Measurements from ENCODE around the gene DHX30. TPM values are rescaled to one million over a fixed set of nuclear protein-coding genes. Genes with fewer than 3 reads are reported as not detected.

Gene DHX30
- total and polyA plus RNA-seq, 7 experiments from 2014 or later, result 27.8 to 103 (median 80.1) TPM

DNA sequence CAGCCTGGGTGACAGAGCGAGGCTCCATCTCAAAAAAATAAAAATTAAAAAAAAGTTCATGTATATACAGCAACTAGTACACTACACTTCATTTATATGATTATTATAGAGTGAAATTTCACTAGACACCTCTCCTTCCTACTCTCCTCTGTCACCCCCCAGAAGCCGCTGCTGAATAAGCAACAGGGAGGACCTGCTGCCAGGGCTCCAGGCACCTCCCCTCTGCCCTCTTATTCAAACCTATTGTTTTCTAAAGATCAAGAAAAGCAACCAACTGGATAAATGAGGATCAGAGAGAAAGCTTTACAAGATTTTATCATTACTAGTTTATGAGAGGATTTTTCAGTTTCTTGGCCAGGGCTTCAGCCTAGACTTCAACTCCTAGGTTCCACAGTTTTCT lies 71.5 kb downstream of the DHX30 start:
- Mint-ChIP-seq H3K4me3 (no peak overlapping the region), H3K27ac (no peak overlapping the region), H3K36me3 (peaks cover 7 to 38% (median 15%) of the 10 kb centered on the region in 5 donors), H3K9me3 (no peaks in the 10 kb centered on the region), H3K27me3 (no peaks in the 10 kb centered on the region), H3K4me1 (peaks cover 0 to 10% (median 5%) of the 10 kb centered on the region in 7 donors)
- DNase-seq, result no peak
- H3K27ac ChIP-seq (ENCODE audit: low read depth, low read length), result no peak overlapping the region
- ChIA-PET POLR2A (no interaction called here), CTCF (interaction anchor here (1.2 kb wide), 1 partner anchor 37 kb away, joined by 3 read pairs; no protein-coding TSS in a partner anchor)
- H3K27me3 ChIP-seq (ENCODE audit: control insufficient read depth in 2 of 2, insufficient read depth in 2 of 2, low read length in 2 of 2), result no peaks in the 10 kb centered on the region
- intact Hi-C loops (cut with micrococcal nuclease), result no loop called here
- H3K4me1 ChIP-seq (ENCODE audit: control insufficient read depth in 2 of 2, insufficient read depth in 2 of 2, low read length in 2 of 2), result no peaks in the 10 kb centered on the region
- peaks cover 4 to 34% (median 5%) of the 10 kb centered on the region in 3 experiments for H3K36me3 ChIP-seq (ENCODE audit: control insufficient read depth in 2 of 3, insufficient read depth in 3 of 3, low read length in 3 of 3)
- no peak for ATAC-seq
- H3K4me3 ChIP-seq (ENCODE audit: low read length), result no peak overlapping the region
- no peaks in the 10 kb centered on the region for H3K9me3 ChIP-seq (ENCODE audit: control insufficient read depth in 2 of 3, low read length in 3 of 3)

DNA sequence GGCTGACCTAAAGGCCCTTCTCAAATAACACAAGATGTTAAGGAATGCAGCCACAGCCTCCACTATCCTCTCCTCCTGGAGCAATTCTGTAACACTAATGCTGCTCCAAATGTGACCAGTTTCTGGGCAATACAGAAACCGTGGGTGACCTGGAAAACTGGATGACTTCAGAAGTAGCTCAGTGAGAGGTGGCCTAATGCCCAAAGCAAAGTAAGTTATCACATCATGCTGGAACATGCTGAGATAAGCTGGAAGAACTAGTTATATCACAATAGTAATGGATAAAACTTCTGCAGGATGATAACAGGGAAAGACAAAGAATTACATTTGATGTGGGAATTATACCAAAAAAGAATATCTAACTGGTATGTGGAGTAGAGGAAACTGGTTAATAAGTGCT lies 72.0 kb downstream of the DHX30 start:
- Histone ChIP-seq H3K27me3 (ENCODE audit: control insufficient read depth in 2 of 2, insufficient read depth in 2 of 2, low read length in 2 of 2) (no peaks in the 10 kb centered on the region), H3K4me3 (ENCODE audit: low read length) (no peak overlapping the region), H3K36me3 (ENCODE audit: control insufficient read depth in 2 of 3, insufficient read depth in 3 of 3, low read length in 3 of 3) (peaks cover 4 to 31% (median 5%) of the 10 kb centered on the region in 3 experiments), H3K4me1 (ENCODE audit: control insufficient read depth in 2 of 2, insufficient read depth in 2 of 2, low read length in 2 of 2) (no peaks in the 10 kb centered on the region), H3K9me3 (ENCODE audit: control insufficient read depth in 2 of 3, low read length in 3 of 3) (no peaks in the 10 kb centered on the region), H3K27ac (ENCODE audit: low read depth, low read length) (no peak overlapping the region)
- ATAC-seq (no peak), DNase-seq (no peak)
- peaks cover 0 to 10% (median 5%) of the 10 kb centered on the region in 7 donors for H3K4me1 Mint-ChIP-seq
- H3K36me3 Mint-ChIP-seq, result peaks cover 4 to 34% (median 13%) of the 10 kb centered on the region in 5 donors
- intact Hi-C loops (cut with micrococcal nuclease), result no loop called here
- POLR2A ChIA-PET, result no interaction called here
- CTCF ChIA-PET, result no interaction called here
- H3K27ac Mint-ChIP-seq, result peak overlapping the region in 1 of 9 donors; percentile 14
- no peaks in the 10 kb centered on the region for H3K9me3 Mint-ChIP-seq
- H3K27me3 Mint-ChIP-seq, result no peaks in the 10 kb centered on the region
- no peak overlapping the region for H3K4me3 Mint-ChIP-seq

DNA sequence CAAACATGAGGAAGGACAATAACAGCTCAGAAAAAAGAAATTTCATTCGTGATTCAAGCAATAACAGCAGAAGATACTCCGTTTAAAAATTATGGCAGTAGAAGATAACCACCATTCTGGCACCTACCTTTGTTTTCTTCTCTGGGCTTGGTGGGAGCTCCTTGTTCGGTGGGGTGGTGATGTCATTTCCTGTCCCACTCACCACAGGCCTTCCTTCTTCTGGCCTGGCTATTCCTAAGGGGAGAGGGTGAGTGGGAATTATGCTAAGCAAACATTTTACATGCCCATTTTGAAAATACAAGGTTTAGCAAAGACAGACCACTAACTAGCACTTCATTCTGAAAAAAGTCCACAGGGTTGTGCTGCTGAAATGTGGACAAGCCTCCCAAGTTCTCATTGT lies 74.4 kb downstream of the DHX30 start:
- H3K36me3 Mint-ChIP-seq, result peaks cover 0 to 15% (median 6%) of the 10 kb centered on the region in 5 donors
- Histone ChIP-seq H3K36me3 (ENCODE audit: control insufficient read depth in 2 of 3, insufficient read depth in 3 of 3, low read length in 3 of 3) (peaks cover 0 to 11% (median 0%) of the 10 kb centered on the region in 3 experiments), H3K9me3 (ENCODE audit: control insufficient read depth in 2 of 3, low read length in 3 of 3) (no peaks in the 10 kb centered on the region), H3K27ac (ENCODE audit: low read depth, low read length) (no peak overlapping the region), H3K27me3 (ENCODE audit: control insufficient read depth in 2 of 2, insufficient read depth in 2 of 2, low read length in 2 of 2) (no peaks in the 10 kb centered on the region), H3K4me1 (ENCODE audit: control insufficient read depth in 2 of 2, insufficient read depth in 2 of 2, low read length in 2 of 2) (no peaks in the 10 kb centered on the region), H3K4me3 (ENCODE audit: low read length) (no peak overlapping the region)
- ChIA-PET CTCF (no interaction called here), POLR2A (no interaction called here)
- no peak for DNase-seq
- intact Hi-C loops (cut with micrococcal nuclease), result no loop called here
- H3K9me3 Mint-ChIP-seq, result no peaks in the 10 kb centered on the region
- H3K4me3 Mint-ChIP-seq, result no peak overlapping the region
- peak overlapping the region in 1 of 9 donors; percentile 50 for H3K27ac Mint-ChIP-seq
- H3K27me3 Mint-ChIP-seq, result no peaks in the 10 kb centered on the region
- ATAC-seq, result no peak
- H3K4me1 Mint-ChIP-seq, result peaks cover 0 to 10% (median 5%) of the 10 kb centered on the region in 7 donors

DNA sequence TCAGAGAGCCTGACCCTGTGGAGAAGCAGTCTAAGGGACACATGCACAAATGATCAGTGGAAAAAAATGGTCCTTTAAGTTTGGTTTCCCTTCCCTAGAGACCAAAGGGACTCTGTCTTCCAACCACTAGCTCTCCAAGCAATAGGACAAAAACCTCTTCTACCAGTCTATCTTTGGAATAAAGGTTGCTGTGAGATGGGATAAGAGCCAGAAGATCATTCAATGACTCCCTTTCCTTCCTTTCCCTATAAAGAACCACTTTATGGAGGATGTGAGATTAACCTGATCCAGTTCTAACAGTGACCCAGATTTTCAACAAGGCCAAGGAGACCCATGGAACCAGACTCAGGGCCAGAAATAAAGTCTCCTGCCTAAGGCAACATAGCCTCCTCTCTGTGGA lies 74.8 kb downstream of the DHX30 start:
- peaks cover 0 to 15% (median 6%) of the 10 kb centered on the region in 5 donors for H3K36me3 Mint-ChIP-seq
- no peaks in the 10 kb centered on the region for H3K9me3 Mint-ChIP-seq
- peaks cover 0 to 6% (median 0%) of the 10 kb centered on the region in 3 experiments for H3K36me3 ChIP-seq (ENCODE audit: control insufficient read depth in 2 of 3, insufficient read depth in 3 of 3, low read length in 3 of 3)
- DNase-seq (no peak), ATAC-seq (no peak)
- intact Hi-C loops (cut with micrococcal nuclease), result no loop called here
- H3K27ac Mint-ChIP-seq, result peak overlapping the region in 2 of 9 donors; percentile 50 to 64
- H3K4me1 ChIP-seq (ENCODE audit: control insufficient read depth in 2 of 2, insufficient read depth in 2 of 2, low read length in 2 of 2), result no peaks in the 10 kb centered on the region
- no peak overlapping the region for H3K27ac ChIP-seq (ENCODE audit: low read depth, low read length)
- H3K4me1 Mint-ChIP-seq, result peaks cover 0 to 10% (median 5%) of the 10 kb centered on the region in 7 donors
- H3K9me3 ChIP-seq (ENCODE audit: control insufficient read depth in 2 of 3, low read length in 3 of 3), result no peaks in the 10 kb centered on the region
- H3K27me3 ChIP-seq (ENCODE audit: control insufficient read depth in 2 of 2, insufficient read depth in 2 of 2, low read length in 2 of 2), result no peaks in the 10 kb centered on the region
- POLR2A ChIA-PET, result no interaction called here
- no peak overlapping the region for H3K4me3 Mint-ChIP-seq
- H3K4me3 ChIP-seq (ENCODE audit: low read length), result no peak overlapping the region
- CTCF ChIA-PET, result no interaction called here
- no peaks in the 10 kb centered on the region for H3K27me3 Mint-ChIP-seq

DNA sequence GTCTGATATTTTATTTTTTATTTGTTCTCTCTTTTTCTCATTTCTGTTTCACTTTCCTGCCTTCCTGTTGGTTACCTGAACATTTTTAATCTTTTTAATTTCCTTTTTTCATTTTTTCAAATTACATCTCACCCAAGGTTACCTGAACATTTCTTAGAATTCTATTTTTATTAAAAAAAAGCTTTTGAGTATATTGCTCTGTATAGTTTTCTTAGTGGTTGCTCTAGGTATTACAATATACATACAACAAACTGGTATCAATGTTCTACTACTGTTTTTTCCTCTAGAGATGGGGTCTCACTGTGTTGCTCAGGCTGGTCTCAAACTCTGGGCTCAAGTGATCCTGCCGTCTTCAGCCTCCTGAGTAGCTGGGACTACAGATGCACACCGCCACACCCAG lies 79.4 kb downstream of the DHX30 start:
- H3K27ac ChIP-seq (ENCODE audit: low read depth, low read length), result no peak overlapping the region
- H3K27me3 Mint-ChIP-seq, result no peaks in the 10 kb centered on the region
- no peak overlapping the region for H3K4me3 ChIP-seq (ENCODE audit: low read length)
- no peaks in the 10 kb centered on the region for H3K4me1 ChIP-seq (ENCODE audit: control insufficient read depth in 2 of 2, insufficient read depth in 2 of 2, low read length in 2 of 2)
- H3K9me3 ChIP-seq (ENCODE audit: control insufficient read depth in 2 of 3, low read length in 3 of 3), result no peaks in the 10 kb centered on the region
- H3K9me3 Mint-ChIP-seq, result peaks cover 0 to 3% (median 0%) of the 10 kb centered on the region in 11 donors
- H3K36me3 ChIP-seq (ENCODE audit: control insufficient read depth in 2 of 3, insufficient read depth in 3 of 3, low read length in 3 of 3), result no peaks in the 10 kb centered on the region
- intact Hi-C loops (cut with micrococcal nuclease), result no loop called here
- CTCF ChIA-PET, result interaction anchor here (0.6 kb wide), 1 partner anchor 57 kb away, joined by 4 read pairs; no protein-coding TSS in a partner anchor
- peaks cover 0 to 22% (median 6%) of the 10 kb centered on the region in 7 donors for H3K4me1 Mint-ChIP-seq
- DNase-seq (no peak), ATAC-seq (no peak)
- peaks cover 5 to 31% (median 17%) of the 10 kb centered on the region in 5 donors for H3K36me3 Mint-ChIP-seq
- POLR2A ChIA-PET, result no interaction called here
- no peaks in the 10 kb centered on the region for H3K27me3 ChIP-seq (ENCODE audit: control insufficient read depth in 2 of 2, insufficient read depth in 2 of 2, low read length in 2 of 2)
- peak overlapping the region in 1 of 9 donors; percentile 4 for H3K27ac Mint-ChIP-seq
- H3K4me3 Mint-ChIP-seq, result no peak overlapping the region

DNA sequence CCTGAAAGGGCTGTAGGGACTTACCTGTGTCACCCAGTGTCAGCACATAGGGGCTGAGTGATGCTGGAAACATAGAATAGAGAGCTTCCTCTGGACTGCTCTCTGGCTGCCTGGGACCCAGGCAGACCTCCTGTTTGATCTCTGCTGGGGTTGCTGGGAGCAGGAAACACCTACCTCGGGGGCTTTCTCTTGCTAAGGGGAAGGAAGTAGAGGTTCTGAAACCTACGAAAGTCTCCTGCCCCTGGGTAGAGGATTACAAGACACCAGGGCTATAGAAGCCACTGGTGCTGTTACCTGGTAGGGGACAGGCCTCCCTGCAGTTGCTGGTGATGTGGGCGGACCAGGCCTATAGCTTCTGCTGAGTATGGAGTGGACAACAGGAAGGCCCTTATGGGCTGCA lies 81.7 kb downstream of the DHX30 start:
- H3K4me3 Mint-ChIP-seq, result no peak overlapping the region
- CTCF ChIA-PET, result no interaction called here
- H3K4me1 Mint-ChIP-seq, result peaks cover 0 to 16% (median 0%) of the 10 kb centered on the region in 7 donors
- Histone ChIP-seq H3K36me3 (ENCODE audit: control insufficient read depth in 2 of 3, insufficient read depth in 3 of 3, low read length in 3 of 3) (no peaks in the 10 kb centered on the region), H3K4me1 (ENCODE audit: control insufficient read depth in 2 of 2, insufficient read depth in 2 of 2, low read length in 2 of 2) (no peaks in the 10 kb centered on the region), H3K4me3 (ENCODE audit: low read length) (no peak overlapping the region), H3K27me3 (ENCODE audit: control insufficient read depth in 2 of 2, insufficient read depth in 2 of 2, low read length in 2 of 2) (no peaks in the 10 kb centered on the region), H3K9me3 (ENCODE audit: control insufficient read depth in 2 of 3, low read length in 3 of 3) (no peaks in the 10 kb centered on the region), H3K27ac (ENCODE audit: low read depth, low read length) (no peak overlapping the region)
- peak overlapping the region in 1 of 9 donors; percentile 68 for H3K27ac Mint-ChIP-seq
- H3K27me3 Mint-ChIP-seq, result no peaks in the 10 kb centered on the region
- POLR2A ChIA-PET, result no interaction called here
- peaks cover 7 to 43% (median 22%) of the 10 kb centered on the region in 5 donors for H3K36me3 Mint-ChIP-seq
- intact Hi-C loops (cut with micrococcal nuclease), result no loop called here
- ATAC-seq, result no peak
- DNase-seq, result no peak
- peaks cover 0 to 3% (median 0%) of the 10 kb centered on the region in 11 donors for H3K9me3 Mint-ChIP-seq

DNA sequence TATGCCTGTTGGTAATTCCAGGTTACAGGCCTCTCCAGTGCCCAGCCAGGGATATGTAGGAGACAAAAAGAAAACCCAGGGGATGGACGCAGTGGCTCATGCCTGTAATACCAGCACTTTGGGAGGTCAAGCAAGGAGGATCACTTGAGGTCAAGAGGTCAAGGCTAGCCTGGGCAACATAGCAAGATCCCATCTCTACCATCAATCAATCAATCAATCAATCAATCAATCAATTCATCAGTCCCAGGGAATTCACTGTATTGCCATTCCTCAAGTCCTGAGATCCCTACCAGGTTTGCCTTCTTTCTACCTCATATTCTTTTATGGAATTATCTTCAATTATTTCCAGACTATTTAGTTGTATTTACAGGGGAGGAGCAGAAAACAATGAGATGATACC lies 82.2 kb downstream of the DHX30 start:
- H3K4me3 Mint-ChIP-seq, result no peak overlapping the region
- POLR2A ChIA-PET, result no interaction called here
- H3K4me3 ChIP-seq (ENCODE audit: low read length), result no peak overlapping the region
- CTCF ChIA-PET, result no interaction called here
- no peaks in the 10 kb centered on the region for H3K9me3 ChIP-seq (ENCODE audit: control insufficient read depth in 2 of 3, low read length in 3 of 3)
- H3K4me1 Mint-ChIP-seq, result peaks cover 0 to 16% (median 0%) of the 10 kb centered on the region in 7 donors
- H3K36me3 ChIP-seq (ENCODE audit: control insufficient read depth in 2 of 3, insufficient read depth in 3 of 3, low read length in 3 of 3), result no peaks in the 10 kb centered on the region
- peaks cover 0 to 3% (median 0%) of the 10 kb centered on the region in 11 donors for H3K9me3 Mint-ChIP-seq
- DNase-seq (no peak), ATAC-seq (no peak)
- peaks cover 7 to 43% (median 22%) of the 10 kb centered on the region in 5 donors for H3K36me3 Mint-ChIP-seq
- intact Hi-C loops (cut with micrococcal nuclease), result no loop called here
- no peaks in the 10 kb centered on the region for H3K27me3 ChIP-seq (ENCODE audit: control insufficient read depth in 2 of 2, insufficient read depth in 2 of 2, low read length in 2 of 2)
- no peak overlapping the region for H3K27ac Mint-ChIP-seq
- no peaks in the 10 kb centered on the region for H3K27me3 Mint-ChIP-seq
- no peaks in the 10 kb centered on the region for H3K4me1 ChIP-seq (ENCODE audit: control insufficient read depth in 2 of 2, insufficient read depth in 2 of 2, low read length in 2 of 2)
- H3K27ac ChIP-seq (ENCODE audit: low read depth, low read length), result no peak overlapping the region

All from naive thymus-derived CD4-positive, alpha-beta T cell (primary cell).